ENCODE measurements around the gene ERBIN. TPM values are rescaled to one million over a fixed set of nuclear protein-coding genes. Genes with fewer than 3 reads are reported as not detected.

The ERBIN gene
- total RNA-seq, 1 donor from 2014 or later = 77.4 TPM

- H3K4me3 ChIP-seq (ENCODE audit: low read depth, low read length) = no peak overlapping the region
- TF ChIP-seq CTCF (conservative IDR thresholded peaks at IDR 0.05; ENCODE audit: low read depth, low read length) = no peak
- no peak for DNase-seq (ENCODE audit: low read depth)
These were observed 140.5 kb downstream of the ERBIN start for GRCh38 chr5:66066826-66067225.

DNA sequence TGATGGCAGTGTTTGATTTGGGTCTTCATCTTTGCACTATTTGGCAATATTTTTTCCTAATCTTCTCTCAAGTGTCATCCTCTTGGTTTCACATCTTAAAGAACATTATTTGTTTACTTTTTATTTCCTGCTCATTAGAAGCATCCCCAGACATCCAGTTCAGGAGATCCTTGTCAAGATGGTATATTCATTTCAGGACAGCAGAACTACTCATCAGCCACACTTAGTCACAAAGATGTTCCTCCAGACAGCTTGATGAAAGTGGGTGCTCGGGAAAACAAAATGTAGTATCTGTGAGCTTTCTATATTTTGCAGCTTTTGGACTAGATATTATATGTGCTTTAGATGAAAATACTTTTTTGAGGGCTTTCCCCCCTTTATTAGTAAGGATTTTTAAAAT lies 145.7 kb downstream of the ERBIN start:
- no peak overlapping the region for H3K4me3 ChIP-seq (ENCODE audit: low read depth, low read length)
- TF ChIP-seq CTCF (conservative IDR thresholded peaks at IDR 0.05; ENCODE audit: low read depth, low read length) = no peak
- DNase-seq (ENCODE audit: low read depth) = no peak

DNA sequence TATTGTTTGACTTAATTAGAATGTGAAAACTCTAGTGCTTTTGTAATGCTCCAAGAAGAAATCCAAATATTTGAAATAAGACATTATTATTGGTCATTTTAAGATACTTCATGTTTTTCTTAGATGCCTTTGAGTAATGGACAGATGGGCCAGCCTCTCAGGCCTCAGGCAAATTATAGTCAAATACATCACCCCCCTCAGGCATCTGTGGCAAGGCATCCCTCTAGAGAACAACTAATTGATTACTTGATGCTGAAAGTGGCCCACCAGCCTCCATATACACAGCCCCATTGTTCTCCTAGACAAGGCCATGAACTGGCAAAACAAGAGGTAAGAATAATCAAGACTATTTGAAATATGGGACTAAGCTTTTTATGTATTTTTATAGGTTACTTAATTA lies 148.5 kb downstream of the ERBIN start:
- DNase-seq (ENCODE audit: low read depth) = no peak
- no peak overlapping the region for H3K4me3 ChIP-seq (ENCODE audit: low read depth, low read length)
- no peak for TF ChIP-seq CTCF (conservative IDR thresholded peaks at IDR 0.05; ENCODE audit: low read depth, low read length)

- no peak for DNase-seq (ENCODE audit: low read depth)
- H3K4me3 ChIP-seq (ENCODE audit: low read depth, low read length) = no peak overlapping the region
These were observed 154.3 kb downstream of the ERBIN start for GRCh38 chr5:66080664-66081063.

DNA sequence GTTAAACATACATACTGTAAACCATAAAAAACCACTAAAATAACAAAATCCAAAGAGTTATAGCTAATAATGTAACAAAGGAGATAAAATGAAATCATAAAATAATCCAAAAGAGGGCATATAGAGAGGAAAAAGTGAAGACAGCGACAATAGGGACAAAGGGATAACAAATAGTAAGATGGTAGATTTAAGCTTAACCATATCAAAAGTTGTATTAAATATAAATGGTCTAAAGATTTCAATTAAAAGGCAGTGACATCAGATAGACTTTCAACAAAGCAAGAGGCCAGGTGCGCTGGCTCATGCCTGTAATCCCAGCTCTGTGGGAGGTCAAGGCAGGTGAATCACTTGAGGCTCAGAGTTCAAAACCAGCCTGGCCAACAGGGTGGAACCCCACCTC lies 163.0 kb downstream of the ERBIN start:
- H3K4me3 ChIP-seq (ENCODE audit: low read depth, low read length) = no peak overlapping the region
- no peak for TF ChIP-seq CTCF (conservative IDR thresholded peaks at IDR 0.05; ENCODE audit: low read depth, low read length)
- DNase-seq (ENCODE audit: low read depth) = no peak

More at GRCh38 chr5:66080664-66081063, 154.3 kb downstream of the ERBIN start:
- TF ChIP-seq CTCF (conservative IDR thresholded peaks at IDR 0.05; ENCODE audit: low read depth, low read length) = no peak

DNA sequence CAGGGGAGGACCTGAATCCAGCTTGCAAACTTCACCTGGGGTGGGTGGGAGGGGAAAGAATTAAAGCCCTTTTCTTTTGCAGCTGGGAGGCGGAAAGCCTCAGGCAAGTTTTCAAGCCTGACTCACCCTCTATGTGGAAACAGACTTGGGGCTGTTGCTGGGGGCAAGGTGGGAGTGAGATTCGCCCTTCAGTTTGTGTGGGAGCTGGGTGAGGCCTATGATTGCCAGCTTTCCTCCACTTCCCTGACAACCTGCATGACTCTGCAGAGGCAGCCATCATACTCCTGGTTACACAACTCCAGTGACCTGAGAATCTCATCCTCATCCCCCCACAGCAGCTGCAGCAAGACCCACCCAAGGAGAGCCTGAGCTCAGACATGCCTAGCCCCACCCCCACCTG lies 174.5 kb downstream of the ERBIN start:
- H3K4me3 ChIP-seq (ENCODE audit: low read depth, low read length) = no peak overlapping the region
- no peak for DNase-seq (ENCODE audit: low read depth)
- no peak for TF ChIP-seq CTCF (conservative IDR thresholded peaks at IDR 0.05; ENCODE audit: low read depth, low read length)

- peak; percentile 16 for DNase-seq (ENCODE audit: low read depth)
- TF ChIP-seq CTCF (conservative IDR thresholded peaks at IDR 0.05; ENCODE audit: low read depth, low read length) = no peak
- no peak overlapping the region for H3K4me3 ChIP-seq (ENCODE audit: low read depth, low read length)
These were observed 186.8 kb downstream of the ERBIN start for GRCh38 chr5:66113160-66113559.

All from epithelial cell of proximal tubule (primary cell).